Kasumi-1 (cell line): ENCODE measurements around the gene SLC12A2.

Source experiments
- DNase-seq, 2 experiments: peaks; one replicate each; lab custom pipeline; 2025; lab: John Stamatoyannopoulos, UW

The SLC12A2 gene

DNA sequence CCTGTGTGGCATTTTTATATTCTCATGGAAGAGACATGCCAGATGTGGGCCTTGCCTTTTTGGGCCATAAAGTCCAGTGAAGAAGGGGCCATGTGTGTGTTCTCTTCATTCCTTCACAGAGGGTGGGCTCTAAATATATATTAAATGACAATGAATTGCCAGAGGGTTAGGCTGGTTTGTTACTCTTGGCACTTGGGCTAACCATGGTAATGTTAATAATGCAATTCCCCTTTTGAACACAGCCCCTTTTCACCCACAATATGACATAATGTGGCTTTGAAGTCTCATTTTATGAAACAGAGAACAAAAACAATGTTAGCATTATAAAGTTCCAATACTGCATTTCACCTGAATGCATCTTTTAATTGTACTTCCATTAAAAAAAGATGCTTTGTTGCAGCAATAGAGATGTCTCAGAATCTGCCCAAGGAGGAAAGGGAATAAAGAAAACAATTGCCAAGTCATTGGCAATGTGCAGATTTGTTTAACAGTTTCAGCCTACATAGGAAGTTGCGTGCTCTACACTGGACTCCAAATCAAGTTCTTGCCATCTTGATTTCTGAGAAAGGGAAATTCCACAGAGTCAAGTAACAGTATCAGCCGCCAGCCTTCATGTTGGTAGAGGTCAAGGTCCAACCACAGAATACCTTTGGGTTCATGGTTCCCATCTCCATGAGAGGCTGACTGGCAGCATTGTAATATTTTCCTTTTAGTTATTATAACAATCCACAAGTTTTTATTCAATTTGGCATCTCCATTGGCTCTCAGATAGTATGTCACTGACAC lies 141.9 kb downstream of the SLC12A2 start:
- DNase-seq: no peak

DNA sequence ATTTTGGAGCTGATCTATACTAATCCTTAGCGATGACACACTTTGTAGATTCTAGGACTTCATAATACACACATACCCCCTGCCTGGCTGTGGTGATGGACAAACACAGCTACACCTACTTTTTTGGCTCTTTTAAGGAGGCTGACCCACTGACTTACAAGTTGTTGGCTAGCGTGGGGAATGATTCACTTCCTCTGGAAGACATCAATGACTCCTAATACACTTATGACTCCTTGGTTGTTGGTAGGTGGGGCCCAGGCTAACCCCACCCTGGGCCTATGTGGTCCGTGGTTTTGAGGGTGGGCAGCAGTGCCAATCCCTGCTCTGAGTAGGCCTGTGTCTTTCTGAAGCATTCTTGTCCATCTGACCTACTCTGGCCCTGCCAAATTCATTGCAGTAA lies 144.4 kb downstream of the SLC12A2 start:
- no peak for DNase-seq

DNA sequence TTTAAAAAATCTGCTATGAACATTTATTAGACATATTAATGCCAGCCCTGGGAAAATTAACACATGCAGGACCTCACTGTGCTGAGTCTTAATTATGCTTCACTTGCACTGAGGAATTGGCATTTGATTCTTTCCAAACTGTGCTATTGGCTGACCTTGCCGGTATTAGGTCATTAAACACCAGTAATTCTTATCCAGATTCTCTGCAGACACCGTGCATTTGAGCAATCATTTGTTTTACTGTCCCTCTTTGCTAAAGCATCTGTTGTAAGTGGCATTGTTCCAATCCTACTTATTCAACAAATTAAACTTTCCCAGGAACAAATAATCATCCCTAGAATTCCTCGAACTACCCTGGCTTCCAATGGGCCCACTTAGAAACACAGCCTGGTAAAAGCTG lies 145.0 kb downstream of the SLC12A2 start:
- no peak for DNase-seq

DNA sequence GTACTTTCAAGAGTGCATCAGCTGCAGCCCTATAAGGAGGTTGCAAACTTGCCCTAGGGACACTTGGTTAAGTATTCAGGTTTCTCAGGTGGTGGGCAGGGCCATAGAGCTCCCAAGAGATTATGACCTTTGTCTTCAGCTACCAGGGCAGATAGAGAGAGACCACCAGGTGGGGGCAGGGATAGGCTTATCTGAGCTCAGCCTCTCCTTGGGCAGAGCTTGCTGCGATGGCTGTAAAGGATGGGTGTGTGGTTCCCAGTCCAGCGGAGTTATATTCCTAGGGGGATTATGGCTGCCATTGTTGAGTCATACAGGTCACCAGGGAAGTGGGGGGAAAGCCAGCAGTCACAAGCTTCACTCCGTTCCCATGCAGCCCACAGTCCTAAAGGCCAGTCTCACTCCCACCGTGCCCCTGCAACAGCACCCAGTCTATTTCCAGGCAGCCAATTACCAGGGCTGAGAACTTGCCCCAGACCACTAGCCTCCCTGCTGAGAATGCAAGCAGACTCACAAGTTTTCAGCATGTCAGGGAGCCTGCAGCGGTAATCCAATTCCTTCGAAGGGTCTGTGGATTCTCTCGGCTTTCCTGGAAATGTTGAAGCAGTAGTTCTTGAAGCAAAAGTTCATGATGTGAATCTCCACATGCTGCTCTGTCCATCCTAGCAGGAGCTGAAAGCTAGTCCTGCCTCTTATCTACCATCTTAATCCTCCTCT lies 151.5 kb downstream of the SLC12A2 start:
- DNase-seq: no peak

DNA sequence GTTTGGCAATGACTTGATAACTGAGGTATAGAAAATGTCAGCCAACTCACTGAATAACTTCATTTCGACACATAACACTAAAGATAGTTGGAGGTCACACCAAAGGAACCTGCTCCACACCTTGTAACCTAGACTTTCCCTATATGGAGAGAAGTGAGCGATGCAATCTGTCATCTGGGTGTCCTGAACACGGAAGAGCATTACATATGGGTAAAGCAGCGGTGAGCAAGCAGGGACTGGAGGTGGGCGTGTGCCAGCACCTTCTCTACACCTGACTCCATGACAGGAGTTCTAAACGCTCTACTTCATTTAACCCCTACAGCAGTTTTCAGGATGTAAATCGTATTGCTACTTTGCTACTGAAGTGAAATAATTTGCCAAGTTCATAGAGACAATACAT lies 152.8 kb downstream of the SLC12A2 start:
- no peak for DNase-seq

DNA sequence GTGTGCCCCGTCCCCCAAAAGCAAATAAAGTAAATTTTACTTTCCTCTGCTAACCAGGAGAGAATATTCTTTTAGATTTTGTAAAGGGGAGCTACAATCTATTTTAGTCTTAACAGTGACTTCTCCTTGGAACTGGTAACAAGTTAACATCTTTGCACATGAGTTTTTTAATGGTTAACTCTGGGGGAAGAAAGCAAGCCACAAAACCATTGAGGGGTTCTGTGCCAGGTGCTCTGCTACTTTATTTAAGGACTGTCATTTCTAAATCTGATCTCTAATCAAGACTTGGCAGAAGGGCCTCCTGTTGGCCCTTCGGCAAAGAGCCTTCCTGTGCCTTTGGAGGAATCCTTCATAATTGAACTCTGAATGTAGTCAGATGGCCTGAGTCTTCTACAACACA lies 153.4 kb downstream of the SLC12A2 start:
- no peak for DNase-seq

DNA sequence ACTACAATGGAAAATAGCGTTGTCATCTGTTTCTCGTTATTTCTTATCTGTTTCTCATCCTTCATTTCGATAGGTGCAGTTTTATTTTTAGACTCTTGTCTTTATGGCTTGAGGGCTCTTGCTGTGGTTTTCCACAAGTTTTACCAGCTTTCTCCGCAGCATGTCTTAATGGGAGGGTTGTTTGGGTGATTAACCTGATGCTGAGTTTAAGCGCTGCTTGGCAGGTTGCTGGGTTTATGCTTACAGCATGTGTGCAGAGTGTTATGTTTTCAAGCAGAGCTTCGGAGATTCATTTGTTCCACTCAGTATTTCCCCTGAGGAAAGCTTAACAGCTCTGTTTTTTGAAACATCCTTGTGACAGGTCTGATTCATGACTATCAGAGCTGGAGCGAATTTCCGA lies 154.0 kb downstream of the SLC12A2 start:
- DNase-seq: no peak
